Osteocyte (in vitro differentiated cells): ENCODE results near the gene ISG15. TPM values are rescaled to one million over a fixed set of nuclear protein-coding genes. Genes with fewer than 3 reads are reported as not detected.
"Not testable (repeated sequence)": the region's sequence is repeated elsewhere in the genome, so short reads cannot be mapped to it uniquely, and the experiment has no call there.

Experiments used
- DNase-seq: peaks from one replicate; pipeline ENCODE4 v3.0.0; 2021; ENCODE audit warnings: mixed read lengths; ENCODE audit not compliant: unreplicated experiment; ENCODE audit errors: extremely low spot score
- H3K27ac Mint-ChIP-seq: one replicate; pipeline ENCODE4 v1.8.0; 2021; ENCODE audit warnings: mild to moderate bottlenecking, mixed read lengths; ENCODE audit not compliant: unreplicated experiment
- H3K27me3 Mint-ChIP-seq: one replicate; pipeline ENCODE4 v1.8.0; 2021; ENCODE audit warnings: mixed read lengths; ENCODE audit not compliant: unreplicated experiment
- H3K36me3 Mint-ChIP-seq: one replicate; pipeline ENCODE4 v1.8.0; 2021; ENCODE audit warnings: mixed read lengths; ENCODE audit not compliant: unreplicated experiment
- H3K4me1 Mint-ChIP-seq: one replicate; pipeline ENCODE4 v1.8.0; 2021; ENCODE audit warnings: mixed read lengths; ENCODE audit not compliant: unreplicated experiment
- H3K4me3 Mint-ChIP-seq: one replicate; pipeline ENCODE4 v1.8.0; 2021; ENCODE audit warnings: mild to moderate bottlenecking, moderate library complexity, mixed read lengths; ENCODE audit not compliant: unreplicated experiment
- H3K9me3 Mint-ChIP-seq: one replicate; pipeline ENCODE4 v1.8.0; 2021; ENCODE audit warnings: mixed read lengths; ENCODE audit not compliant: unreplicated experiment
- total RNA-seq: library from RNA; stranded (reverse); gene quantifications from 2 replicates; pipeline ENCODE4 v1.2.1, GENCODE V29; 2021
- TF ChIP-seq, protein P1 (sequence below): fragments of 200-600 bp; sonication (generic); IDR thresholded peaks from 2 replicates; pipeline ENCODE4 v1.5.0; 2021; ENCODE audit warnings: antibody characterized with exemption, mild to moderate bottlenecking, moderate library complexity

Gene ISG15
- total RNA-seq, 1 donor from 2014 or later = 30.6 TPM

DNA sequence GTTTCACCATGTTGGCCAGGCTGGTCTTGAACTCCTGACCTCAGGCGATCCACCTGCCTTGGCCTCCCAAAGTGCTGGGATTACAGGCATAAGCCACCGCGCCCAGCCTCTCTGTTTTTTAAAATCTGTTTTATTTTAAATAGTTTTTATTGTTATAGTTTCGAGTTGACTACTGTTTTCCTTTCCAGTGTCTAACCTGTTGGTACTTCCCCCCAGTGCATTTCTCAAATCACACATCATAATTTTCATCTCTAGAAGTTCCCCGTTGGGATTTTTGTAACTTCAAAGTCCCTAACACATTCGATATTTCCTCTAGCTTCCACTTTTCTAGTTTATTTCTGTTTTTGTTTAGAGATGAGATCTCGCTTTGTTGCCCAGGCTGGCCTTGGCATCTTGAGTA is 20.9 kb upstream of the ISG15 start:
- Mint-ChIP-seq H3K27me3 (no peaks in the 10 kb centered on the region), H3K4me1 (peaks cover 5% of the 10 kb centered on the region), H3K9me3 (peaks cover 4% of the 10 kb centered on the region), H3K36me3 (peaks cover 5% of the 10 kb centered on the region), H3K27ac (no peak overlapping the region), H3K4me3 (no peak overlapping the region)
- TF ChIP-seq, protein P1, sequence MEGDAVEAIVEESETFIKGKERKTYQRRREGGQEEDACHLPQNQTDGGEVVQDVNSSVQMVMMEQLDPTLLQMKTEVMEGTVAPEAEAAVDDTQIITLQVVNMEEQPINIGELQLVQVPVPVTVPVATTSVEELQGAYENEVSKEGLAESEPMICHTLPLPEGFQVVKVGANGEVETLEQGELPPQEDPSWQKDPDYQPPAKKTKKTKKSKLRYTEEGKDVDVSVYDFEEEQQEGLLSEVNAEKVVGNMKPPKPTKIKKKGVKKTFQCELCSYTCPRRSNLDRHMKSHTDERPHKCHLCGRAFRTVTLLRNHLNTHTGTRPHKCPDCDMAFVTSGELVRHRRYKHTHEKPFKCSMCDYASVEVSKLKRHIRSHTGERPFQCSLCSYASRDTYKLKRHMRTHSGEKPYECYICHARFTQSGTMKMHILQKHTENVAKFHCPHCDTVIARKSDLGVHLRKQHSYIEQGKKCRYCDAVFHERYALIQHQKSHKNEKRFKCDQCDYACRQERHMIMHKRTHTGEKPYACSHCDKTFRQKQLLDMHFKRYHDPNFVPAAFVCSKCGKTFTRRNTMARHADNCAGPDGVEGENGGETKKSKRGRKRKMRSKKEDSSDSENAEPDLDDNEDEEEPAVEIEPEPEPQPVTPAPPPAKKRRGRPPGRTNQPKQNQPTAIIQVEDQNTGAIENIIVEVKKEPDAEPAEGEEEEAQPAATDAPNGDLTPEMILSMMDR = no peak
- DNase-seq = no peak

DNA sequence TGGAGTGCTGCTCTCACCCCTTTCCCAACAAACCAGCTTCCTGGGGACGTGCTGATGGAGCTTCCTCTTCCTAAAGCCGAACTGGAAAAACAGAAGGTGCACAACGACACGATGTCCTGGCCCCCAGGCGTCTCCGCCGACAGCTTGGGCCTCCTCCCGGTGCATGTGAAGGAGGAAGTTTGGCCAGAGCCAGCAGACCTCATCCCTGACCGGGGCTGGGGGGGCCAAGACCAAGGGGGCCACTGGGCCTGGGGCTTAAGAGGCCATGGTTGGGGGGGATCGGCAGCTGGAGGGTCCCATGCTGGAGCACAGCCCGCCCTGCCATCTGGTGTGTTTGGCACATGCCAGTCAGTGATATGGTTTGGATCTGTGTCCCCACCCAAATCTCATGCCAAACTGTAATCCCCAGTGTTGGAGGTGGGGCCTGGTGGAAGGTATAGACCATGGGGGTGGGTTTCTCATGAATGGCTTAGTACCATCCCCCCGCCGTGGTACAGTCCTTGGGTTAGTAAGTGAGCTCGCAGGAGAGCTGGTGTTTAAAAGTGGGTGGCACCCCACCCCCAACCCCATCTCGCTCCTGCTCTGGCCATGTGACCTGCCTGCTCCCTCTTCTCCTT is 19.8 kb upstream of the ISG15 start:
- H3K9me3 Mint-ChIP-seq = peaks cover 4% of the 10 kb centered on the region
- no peak for DNase-seq
- H3K27me3 Mint-ChIP-seq = no peaks in the 10 kb centered on the region
- TF ChIP-seq, protein P1 = no peak
- no peak overlapping the region for H3K27ac Mint-ChIP-seq
- H3K4me1 Mint-ChIP-seq = peaks cover 5% of the 10 kb centered on the region
- H3K36me3 Mint-ChIP-seq = peaks cover 5% of the 10 kb centered on the region
- no peak overlapping the region for H3K4me3 Mint-ChIP-seq

DNA sequence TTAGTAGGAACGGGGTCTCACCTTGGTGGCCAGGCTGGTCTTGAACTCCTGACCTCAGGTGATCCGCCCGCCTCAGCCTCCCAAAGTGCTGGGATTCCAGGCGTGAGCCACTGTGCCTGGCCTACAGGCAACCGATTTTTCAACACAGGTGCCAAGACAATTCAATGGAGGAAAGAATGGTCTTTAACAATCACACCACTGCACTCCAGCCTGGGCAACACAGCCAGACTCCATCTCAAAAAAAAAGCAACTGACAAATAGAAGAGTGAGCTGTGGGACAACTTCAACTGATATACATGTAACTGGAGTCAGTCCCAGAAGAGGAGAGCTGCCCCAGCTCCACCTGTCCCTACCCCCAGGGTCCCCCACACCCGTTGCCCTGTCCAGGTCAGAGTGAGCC is 18.8 kb upstream of the ISG15 start:
- H3K27me3 Mint-ChIP-seq, H3K27ac Mint-ChIP-seq: not testable (repeated sequence)

DNA sequence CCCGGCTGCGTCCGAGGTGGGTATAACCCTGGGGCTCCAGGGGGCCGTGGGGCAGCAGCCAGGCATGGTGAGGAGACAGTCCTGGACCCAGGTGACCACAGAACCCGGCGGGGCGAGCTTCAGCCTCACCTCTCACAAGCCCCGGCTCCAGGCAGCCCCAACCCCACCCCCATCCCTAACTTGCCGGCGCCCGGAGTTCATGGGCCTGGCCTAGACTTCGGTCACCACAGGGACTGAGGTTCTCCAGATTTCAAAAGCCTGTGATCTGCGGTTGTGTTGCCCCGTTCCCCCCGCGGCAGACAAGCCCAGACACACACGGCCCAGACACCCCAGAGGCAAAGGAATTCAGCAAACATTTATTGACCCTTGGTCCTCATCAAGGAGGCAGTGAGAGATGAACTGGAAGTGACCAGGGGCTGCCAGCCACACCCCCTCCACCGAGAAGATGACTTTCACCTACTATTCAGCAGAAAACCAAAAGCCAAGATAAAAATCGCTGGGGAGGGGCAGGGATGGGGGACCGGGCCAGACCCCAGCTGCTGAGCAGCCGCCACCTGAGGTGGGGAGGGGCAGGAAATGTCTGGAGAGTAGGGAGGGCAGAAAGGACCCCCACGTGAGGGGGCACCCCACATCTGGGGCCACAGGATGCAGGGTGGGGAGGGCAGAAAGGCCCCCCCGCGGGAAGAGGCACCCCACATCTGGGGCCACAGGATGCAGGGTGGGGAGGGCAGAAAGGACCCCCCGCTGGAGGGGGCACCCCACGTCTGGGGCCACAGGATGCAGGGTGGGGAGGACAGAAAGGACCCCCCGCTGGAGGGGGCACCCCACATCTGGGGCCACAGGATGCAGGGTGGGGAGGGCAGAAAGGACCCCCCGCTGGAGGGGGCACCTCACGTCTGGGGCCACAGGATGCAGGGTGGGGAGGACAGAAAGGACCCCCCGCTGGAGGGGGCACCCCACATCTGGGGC is 17.3 kb upstream of the ISG15 start:
- Mint-ChIP-seq H3K9me3 (peaks cover 4% of the 10 kb centered on the region), H3K27ac (no peak overlapping the region), H3K36me3 (peaks cover 5% of the 10 kb centered on the region), H3K4me1 (peaks cover 7% of the 10 kb centered on the region), H3K4me3 (no peak overlapping the region), H3K27me3 (no peaks in the 10 kb centered on the region)
- DNase-seq = no peak
- TF ChIP-seq, protein P1 = no peak

More for the DNA sequence above, 18.8 kb upstream of the ISG15 start:
- H3K9me3 Mint-ChIP-seq, H3K4me3 Mint-ChIP-seq, H3K36me3 Mint-ChIP-seq, H3K4me1 Mint-ChIP-seq, DNase-seq: not testable (repeated sequence)

DNA sequence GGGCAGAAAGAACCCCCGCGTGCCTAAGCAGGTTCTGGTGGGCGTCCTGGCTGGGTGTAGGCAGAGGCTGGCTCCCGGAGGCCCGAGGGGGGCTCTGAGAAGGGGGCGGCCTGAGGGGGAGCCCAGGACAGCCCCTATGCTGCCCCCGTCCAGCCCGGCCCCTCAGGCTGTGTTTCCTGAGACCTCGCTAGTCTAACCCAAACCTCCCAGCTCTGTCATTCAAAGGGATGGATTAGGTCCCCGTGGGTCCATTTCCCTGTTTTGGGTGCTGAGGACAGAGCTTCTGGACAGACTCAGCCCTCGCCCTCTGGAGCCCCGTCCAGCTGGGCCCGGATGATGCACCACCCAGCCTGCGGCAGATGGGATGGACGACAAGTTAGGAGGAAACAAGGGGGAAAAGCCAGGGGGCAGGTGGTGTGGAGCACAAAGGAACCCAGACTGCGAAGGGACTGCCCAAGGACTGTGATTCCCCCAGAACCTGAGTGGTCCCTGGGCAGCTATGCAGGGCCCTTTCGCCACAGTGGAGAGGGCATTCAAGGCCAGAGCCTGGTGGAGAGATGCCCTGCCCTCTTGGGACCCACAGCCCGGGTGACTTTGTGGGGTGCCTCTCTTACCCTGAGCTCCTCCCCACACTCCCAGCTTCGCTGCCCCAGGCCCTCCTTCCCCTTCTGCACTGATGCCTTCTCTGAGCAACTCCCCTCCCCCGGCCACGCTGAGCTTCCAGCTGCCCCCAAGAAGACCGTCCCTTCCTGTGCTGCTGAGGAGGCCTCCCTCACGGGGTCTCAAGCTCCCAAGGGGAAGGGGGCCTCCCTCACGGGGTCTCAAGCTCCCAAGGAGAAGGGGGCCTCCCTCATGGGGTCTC is 16.2 kb upstream of the ISG15 start:
- no peak overlapping the region for H3K27ac Mint-ChIP-seq
- TF ChIP-seq, protein P1 = no peak
- H3K4me3 Mint-ChIP-seq = no peak overlapping the region
- no peaks in the 10 kb centered on the region for H3K27me3 Mint-ChIP-seq
- peaks cover 4% of the 10 kb centered on the region for H3K9me3 Mint-ChIP-seq
- peaks cover 10% of the 10 kb centered on the region for H3K4me1 Mint-ChIP-seq
- no peak for DNase-seq
- H3K36me3 Mint-ChIP-seq = peaks cover 4% of the 10 kb centered on the region
